Measurements from ENCODE around the gene SLCO1B3.
"Not testable (repeated sequence)": the region's sequence is repeated elsewhere in the genome, so short reads cannot be mapped to it uniquely, and the experiment has no call there.

The SLCO1B3 gene, protein sequence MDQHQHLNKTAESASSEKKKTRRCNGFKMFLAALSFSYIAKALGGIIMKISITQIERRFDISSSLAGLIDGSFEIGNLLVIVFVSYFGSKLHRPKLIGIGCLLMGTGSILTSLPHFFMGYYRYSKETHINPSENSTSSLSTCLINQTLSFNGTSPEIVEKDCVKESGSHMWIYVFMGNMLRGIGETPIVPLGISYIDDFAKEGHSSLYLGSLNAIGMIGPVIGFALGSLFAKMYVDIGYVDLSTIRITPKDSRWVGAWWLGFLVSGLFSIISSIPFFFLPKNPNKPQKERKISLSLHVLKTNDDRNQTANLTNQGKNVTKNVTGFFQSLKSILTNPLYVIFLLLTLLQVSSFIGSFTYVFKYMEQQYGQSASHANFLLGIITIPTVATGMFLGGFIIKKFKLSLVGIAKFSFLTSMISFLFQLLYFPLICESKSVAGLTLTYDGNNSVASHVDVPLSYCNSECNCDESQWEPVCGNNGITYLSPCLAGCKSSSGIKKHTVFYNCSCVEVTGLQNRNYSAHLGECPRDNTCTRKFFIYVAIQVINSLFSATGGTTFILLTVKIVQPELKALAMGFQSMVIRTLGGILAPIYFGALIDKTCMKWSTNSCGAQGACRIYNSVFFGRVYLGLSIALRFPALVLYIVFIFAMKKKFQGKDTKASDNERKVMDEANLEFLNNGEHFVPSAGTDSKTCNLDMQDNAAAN

GRCh38 chr12:20810487-20810886 lies at the start of gene SLCO1B3:
Gene SLCO1B3, plus strand, starts transcription at chr12:20810705. Its CDS starts 5,034 bp downstream, at chr12:20815739.
- no peak for DNase-seq

DNA sequence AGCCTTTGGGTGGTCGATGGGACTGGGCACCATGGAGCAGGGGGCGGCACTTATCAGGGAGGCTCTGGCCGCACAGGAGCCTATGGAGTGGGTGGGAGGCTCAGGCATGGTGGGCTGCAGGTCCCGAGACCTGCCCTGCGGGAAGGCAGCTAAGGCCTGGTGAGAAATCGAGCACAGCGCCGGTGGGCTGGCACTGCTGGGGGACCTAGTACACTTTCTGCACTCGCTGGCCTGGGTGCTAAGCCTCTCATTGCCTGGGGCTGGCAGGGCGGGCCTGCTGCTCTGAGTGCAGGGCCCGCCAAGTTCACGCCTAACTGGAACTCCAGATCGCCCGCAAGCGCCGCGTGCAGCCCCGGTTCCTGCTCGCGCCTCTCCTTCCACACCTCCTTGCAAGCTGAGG lies 33.1 kb upstream of the SLCO1B3 start:
- DNase-seq: no peak

DNA sequence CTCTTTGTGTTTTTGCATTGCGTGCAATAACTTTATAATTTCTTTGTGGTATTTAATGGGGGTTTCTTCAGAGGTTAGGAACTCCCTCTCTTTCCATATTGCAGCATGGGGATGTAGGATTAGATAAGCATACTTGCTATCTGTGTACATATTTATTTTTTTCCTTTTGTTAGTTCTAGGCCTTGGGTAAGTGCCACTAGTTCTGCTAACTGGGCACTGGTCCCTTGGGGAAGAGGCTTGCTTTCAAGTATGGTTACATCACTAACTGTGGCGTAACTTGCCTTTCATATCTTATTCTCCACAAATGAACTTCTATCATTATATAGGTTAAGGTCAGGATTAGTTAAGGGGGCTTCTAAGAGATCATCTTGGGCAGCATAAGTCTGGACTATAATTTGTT lies 31.5 kb upstream of the SLCO1B3 start:
- no peak for DNase-seq

DNA sequence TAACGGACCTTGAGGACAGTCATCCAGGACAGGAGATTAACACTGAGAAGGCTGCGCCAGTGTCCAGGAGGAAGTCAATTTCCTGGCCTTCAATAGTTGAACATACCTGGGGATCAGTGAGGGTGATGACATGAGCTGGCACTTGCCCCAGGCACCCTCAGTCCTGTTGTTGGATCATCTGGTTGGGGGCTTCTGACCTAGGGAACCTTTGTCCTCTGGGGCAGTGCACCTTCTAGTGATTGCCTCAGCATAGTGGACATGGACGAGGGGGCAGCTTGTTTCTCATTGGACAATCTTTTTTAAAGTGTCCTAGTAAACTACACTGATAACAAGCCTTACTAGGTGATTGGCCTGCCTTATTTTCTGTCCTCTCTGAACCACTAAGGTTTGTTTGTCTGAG lies 30.5 kb upstream of the SLCO1B3 start:
- not testable (repeated sequence) for DNase-seq

DNA sequence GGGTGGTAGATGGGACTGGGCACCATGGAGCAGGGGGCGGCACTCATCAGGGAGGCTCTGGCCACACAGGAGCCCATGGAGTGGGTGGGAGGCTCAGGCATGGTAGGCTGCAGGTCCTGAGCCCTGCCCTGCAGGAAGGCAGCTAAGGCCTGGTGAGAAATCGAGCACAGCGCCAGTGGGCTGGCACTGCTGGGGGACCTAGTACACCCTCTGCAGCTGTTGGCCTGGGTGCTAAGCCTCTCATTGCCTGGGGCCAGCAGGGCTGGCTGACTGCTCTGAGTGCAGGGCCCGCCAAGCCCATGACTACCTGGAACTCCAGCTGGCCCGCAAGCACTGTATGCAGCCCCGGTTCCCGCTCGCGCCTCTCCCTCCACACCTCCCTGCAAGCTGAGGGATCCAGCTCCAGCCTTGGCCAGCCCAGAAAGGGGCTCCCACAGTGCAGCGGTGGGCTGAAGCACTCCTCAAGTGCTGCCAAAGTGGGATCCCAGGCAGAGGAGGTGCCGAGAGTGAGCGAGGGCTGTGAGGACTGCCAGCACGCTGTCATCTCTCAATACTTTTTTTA lies 26.6 kb upstream of the SLCO1B3 start:
- DNase-seq: not testable (repeated sequence)

DNA sequence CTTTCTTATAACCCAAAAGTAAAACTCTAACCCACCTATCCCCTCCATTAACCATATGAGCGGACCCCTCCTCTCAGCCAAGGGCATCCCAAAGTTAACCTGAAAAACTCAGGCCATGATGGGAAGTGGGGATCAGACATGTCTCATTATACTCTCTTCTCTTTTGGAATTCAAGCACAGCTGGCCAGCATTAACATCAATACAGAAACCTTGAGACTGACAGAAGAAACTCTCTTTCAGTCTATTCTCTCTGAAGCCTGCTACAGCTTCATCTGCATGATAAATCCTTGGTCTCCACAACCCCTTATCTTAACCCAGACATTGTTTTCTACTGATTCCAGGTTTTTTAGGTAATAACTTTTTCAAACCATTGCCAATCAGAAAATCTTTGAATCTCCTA lies 17.5 kb upstream of the SLCO1B3 start:
- no peak for DNase-seq

- no peak for DNase-seq
Observed at GRCh38 chr12:20798554-20798953, 12.0 kb upstream of the SLCO1B3 start.

DNA sequence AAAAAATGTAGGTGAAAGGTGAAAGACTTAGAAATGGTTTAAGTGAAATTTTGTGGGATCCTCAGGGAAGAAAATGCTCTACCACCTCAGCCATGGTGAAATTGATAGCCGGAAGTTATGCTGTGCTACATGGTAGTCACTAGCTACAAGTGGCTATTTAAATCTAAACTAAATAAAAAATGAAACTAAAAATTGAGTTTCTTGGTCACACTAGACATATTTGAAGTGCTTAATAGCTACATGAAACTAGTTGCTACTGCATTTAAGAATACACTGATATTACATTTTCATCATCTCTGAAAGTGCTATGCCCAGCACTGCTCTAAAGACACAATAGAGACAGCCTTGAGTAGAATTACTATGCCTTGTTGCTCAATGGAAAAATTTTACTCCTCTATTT lies 10.3 kb upstream of the SLCO1B3 start:
- DNase-seq: no peak

DNA sequence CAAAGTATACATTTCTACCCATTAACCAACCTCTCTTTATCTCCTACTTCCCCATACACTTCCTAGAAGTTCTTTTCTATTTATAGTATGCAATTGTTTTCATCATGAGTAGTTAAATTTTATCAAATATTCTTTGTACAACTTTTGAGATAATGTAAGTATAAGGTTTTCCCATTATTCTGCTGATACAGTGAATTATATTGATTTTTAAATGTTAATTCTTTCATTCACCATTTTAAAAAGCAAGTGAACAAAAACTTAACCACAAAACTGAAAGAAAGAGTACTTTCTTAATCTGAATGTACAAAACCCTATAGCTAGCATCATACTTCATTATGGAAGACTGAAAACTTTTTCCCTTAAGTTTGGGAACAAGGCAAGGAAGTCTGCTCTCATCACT lies 9.5 kb upstream of the SLCO1B3 start:
- DNase-seq: no peak

- no peak for DNase-seq
Observed at GRCh38 chr12:20805921-20806320, 4.6 kb upstream of the SLCO1B3 start.

DNA sequence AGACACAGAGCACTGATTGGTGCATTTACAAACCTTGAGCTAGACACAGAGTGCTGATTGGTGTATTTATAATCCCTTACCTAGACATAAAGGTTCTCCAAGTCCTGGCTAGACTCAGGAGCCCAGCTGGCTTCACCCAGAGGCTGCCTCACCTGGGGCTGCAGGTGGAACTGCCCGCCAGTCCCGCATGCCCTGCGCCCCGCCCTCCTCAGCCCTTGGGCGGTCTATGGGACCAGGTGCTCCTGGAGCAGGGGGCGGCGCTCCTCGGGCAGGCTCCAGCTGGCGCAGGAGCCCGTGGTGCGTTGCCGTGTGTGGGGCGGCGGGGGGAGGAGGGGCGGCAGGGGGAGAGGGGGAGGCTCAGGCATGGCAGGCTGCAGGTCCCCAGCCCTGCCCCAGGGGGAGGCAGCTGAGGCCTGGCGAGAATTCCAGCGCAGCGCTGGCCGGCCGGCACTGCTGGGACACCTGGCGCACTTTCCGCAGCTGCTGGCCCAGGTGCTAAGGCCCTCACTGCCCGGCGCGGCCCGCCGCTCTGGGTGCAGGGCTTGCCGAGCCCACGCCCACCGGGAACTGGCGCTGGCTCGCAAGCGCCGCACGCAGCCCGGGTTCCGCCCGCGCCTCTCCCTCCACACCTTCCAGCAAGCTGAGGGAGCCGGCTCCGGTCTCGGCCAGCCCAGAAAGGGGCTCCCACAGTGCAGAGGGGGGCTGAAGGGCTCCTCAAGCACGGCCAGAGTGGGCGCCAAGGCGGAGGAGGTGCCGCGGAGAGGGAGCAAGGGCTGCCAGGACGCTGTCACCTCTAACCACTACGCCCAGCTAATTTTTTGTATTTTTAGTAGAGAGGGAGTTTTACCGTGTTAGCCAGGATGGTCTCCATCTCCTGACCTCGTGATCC lies 3.1 kb upstream of the SLCO1B3 start:
- DNase-seq: no peak

GRCh38 chr12:20808521-20808920 lies 2.0 kb upstream of the SLCO1B3 start:
- no peak for DNase-seq

DNA sequence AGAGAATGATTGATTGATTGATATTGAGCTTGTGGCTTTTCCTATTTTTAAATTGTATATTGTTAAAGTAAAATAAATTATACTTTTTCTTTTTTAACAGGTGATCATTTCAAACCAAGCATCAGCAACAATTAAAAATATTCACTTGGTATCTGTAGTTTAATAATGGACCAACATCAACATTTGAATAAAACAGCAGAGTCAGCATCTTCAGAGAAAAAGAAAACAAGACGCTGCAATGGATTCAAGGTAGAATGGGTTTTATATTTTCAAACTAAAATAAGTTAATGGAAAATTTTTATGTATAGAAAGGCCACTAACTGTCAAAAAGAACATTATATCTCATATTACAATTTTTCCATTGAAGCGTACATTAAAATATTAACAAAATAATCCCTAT lies 5.1 kb downstream of the SLCO1B3 start:
- no peak for DNase-seq

DNA sequence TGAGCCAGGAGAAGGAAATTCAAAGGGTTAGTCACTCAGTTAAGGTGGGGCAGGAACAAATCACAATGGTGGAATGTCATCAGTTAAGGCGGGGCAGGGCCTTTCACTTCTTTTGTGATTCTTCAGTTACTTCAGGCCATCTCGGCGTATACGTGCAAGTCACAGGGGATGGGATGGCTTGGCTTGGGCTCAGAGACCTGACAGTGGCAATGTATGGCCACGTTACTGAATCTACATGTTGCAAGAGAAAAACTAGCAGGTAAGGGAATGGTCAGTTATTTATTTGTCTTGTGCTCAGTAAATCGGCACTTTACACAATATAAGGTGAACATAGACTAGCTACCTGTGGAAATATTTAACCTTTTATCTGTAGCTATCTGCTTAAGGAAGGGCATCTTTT lies 11.9 kb downstream of the SLCO1B3 start:
- no peak for DNase-seq

- no peak for DNase-seq
Observed at GRCh38 chr12:20822925-20823324, 12.4 kb downstream of the SLCO1B3 start.

DNA sequence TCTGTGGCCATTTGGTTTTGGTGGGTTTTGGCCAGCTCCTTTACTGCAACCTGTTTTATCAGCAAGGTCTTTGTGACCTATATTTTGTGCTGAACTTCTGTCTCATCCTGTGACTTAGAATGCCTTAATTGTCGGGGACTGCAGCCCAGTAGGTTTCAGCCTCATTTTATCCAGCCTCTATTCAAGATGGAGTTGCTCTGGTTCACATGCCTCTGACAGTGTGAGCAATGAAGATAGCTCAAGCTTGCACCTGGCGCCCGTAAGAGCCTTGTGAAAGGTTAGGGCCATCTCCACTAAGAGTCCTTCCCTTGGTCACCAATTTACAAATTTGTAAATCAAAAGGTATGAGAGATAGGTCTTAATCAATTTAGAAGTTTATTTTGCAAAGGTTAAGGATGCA lies 19.4 kb downstream of the SLCO1B3 start:
- DNase-seq: no peak

GRCh38 chr12:20830456-20830855 lies 20.0 kb downstream of the SLCO1B3 start:
- DNase-seq: no peak

GRCh38 chr12:20832911-20833310 lies 22.4 kb downstream of the SLCO1B3 start:
- no peak for DNase-seq

- no peak for DNase-seq
Observed at GRCh38 chr12:20852649-20853048, 42.1 kb downstream of the SLCO1B3 start.

DNA sequence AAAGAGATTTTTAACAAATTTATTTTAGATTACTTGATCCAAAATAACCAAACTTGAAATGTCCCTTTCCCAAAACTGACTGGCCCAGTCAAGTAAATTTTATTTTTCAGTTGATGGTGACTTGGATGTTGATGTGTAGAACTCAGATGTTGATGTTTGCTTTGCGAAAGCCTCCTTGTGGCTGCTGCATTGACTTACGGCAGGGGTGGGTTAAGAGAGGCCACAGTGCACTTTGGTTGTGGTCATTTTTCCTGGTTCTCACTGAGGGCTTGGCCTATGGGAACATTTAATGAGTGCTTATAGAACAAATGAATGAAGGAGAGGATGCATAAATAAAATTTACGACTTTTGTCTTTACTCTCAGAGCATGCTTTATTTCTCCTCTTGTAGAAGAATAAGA lies 52.6 kb downstream of the SLCO1B3 start:
- no peak for DNase-seq

- DNase-seq: no peak
Observed at GRCh38 chr12:20865873-20866272, 55.4 kb downstream of the SLCO1B3 start.

DNA sequence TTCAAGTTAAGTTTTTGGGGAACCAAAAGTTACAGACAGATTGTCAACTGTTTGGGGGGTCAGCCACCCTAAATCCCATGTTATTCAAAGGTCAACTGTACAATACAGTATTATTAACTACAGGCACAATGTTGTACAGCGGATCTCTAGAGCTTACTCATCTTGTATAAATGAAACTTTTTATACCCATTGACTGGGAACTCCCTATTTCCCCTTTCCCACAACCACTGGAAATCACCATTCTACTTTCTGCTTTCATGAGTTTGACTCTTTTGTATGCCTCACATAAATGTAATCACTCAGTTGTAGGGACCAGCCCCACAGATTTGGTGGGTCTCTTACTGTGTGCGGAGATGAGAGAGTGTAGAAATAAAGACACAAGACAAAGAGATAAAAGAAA lies 57.8 kb downstream of the SLCO1B3 start:
- no peak for DNase-seq

- no peak for DNase-seq
Observed at GRCh38 chr12:20883288-20883687, 72.8 kb downstream of the SLCO1B3 start.
